HG03575 (cell line): ENCODE measurements around the gene TMEM156.
"Not testable (repeated sequence)": the region's sequence is repeated elsewhere in the genome, so short reads cannot be mapped to it uniquely, and the experiment has no call there.

Experiments
- ATAC-seq: cut with Tn5 transposase; IDR thresholded peaks from one replicate; pipeline ENCODE4 v1.9.1; 2021; ENCODE audit not compliant: unreplicated experiment, insufficient number of reproducible peaks, low FRiP score; ENCODE audit errors: extremely low read depth

Gene TMEM156

GRCh38 chr4:38941906-38942305, 90.3 kb downstream of the TMEM156 start:
- ATAC-seq = not testable (repeated sequence)

DNA sequence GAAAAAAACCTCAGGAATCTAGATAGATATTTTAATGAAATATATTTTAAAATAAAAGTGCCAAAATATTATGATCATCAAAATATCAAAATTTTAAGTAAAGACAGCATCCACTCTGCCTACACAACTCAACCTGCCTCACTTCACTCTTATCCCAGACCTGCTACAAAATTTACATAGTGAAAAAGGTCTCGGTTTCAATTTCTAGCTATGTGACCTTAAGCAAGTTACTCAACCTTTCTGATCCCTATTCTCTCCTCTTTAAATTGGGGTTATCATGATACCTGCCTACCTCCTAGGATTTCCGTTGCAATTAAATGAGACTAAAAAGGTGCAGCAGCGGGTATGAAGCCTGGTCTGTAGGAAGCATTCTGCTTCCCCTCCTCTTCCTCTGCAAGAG, 91.7 kb downstream of the TMEM156 start:
- no peak for ATAC-seq

DNA sequence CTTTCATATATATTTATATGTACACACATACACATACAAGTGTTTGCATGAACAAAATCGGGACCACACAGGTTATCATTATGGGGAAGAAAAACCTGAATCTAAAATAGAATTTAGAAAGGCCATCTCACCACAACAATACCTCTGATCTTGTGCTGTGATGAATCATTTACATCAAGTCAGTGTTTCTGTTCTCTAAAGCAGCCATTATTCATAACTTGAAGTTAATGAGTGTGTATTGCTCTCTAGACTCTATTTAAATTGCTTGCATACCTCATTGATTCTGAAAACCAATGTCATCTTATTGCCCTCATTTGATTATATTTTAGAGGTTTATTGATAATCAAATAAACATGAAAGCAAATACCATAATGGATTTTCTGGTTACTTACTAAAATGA, 93.0 kb downstream of the TMEM156 start:
- peak; percentile 88 for ATAC-seq

- ATAC-seq = no peak
These were observed 96.7 kb downstream of the TMEM156 start for GRCh38 chr4:38935391-38936073.

- ATAC-seq = no peak
These were observed 101.1 kb downstream of the TMEM156 start for GRCh38 chr4:38931125-38931524.

- ATAC-seq = no peak
These were observed 101.5 kb downstream of the TMEM156 start for GRCh38 chr4:38930707-38931106.

GRCh38 chr4:38930204-38930603, 102.0 kb downstream of the TMEM156 start:
- no peak for ATAC-seq

DNA sequence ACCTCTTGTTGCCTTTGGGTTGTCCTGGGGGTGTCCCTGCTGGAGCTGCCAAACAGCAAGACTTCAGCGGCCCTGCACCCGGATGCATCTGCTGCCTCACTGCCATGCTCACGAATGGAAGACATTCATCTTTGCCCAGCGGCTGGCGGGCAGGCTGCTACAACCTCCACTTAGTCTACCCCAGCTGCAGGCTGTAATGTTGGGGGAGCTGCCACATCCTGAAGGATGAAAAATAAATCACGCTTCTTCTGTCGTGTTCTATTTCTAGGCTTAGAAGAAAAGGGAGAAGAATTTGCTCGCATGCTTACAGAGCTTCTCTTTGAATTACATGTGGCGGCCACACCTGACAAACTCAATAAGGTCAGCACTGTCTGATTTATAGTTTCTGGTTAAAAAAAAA, 103.2 kb downstream of the TMEM156 start:
- ATAC-seq = no peak

DNA sequence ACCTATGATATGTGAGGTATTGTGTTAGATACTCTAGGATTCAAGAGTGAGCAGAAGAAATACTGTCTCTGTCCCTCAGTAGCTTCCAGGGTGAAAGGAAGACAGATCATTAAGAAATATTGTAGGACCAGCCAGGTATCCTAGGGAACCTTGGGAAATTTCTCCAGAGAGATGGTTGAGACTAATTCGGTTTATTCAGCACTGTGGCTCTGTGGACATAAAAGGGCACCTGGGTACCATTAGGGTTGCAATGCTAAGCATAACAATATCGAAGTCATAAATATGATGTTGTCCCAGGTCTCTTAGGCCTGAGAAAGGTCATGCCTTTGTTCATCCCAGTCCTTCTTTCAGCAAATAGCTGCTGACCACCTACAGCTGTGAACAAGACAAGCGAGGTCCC, 103.6 kb downstream of the TMEM156 start:
- ATAC-seq = no peak

DNA sequence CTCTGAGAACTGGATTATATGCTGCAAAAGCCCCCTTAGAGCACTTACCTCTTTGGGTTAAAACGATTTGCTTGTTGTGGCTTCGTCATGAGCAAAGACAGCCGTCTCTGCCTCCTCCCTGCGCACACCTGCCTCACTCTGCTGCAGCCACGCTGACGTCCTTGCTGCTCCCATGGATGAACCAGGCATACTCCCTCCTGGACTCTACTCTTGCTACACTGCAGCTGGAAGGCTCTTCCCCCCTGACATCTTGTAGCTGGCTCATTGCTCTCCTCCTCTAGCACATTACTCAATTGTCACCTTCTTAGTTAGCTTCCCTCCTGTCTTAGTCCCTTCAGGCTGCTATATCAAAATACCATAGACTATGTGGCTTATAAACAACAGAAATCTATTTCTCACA, 105.3 kb downstream of the TMEM156 start:
- ATAC-seq = no peak

DNA sequence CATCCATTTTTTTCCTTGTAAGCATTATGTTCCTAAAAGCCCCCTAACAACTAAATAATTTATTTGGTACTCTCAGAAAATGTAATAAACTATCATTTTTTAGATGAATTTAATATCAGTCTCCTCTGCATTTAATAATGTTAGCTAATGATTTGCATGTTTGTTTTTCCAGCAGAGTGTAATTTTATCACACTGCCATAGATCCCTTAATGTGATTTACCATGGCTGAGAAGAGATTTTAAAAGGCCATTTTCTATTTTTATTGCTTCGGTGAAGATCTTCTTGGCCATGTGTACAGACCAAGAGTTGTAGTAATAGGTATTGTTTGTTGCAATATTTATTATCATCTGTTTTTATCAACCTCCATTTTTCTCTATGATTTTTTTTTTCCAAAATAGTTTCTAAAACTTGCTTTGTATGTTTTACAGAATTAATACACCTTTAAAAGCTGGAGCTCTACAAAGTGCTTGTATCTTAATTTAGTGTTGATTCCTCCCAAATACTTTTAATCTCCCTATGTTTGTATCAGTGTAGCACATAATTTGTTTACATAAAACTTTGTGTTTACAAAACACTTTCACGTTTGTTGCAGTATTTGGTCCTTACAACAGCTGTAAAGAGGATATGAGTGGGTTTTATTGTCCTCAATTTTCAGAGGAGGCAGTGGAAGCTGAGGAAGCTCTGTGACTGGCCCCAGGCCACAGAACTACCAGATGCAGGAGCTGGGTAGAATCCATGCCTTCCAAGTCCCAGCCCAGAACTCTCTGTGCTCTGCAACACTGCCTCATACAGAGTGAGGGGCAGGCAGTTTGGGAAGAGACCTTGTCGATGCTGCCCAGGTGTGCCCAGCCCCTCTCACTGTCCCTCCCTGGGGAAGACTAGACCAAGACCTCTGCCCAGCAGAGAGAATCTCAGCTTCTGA, 106.5 kb downstream of the TMEM156 start:
- no peak for ATAC-seq

- ATAC-seq = no peak
These were observed 107.9 kb downstream of the TMEM156 start for GRCh38 chr4:38924353-38924752.

- ATAC-seq = no peak
These were observed 108.5 kb downstream of the TMEM156 start for GRCh38 chr4:38923746-38924145.

DNA sequence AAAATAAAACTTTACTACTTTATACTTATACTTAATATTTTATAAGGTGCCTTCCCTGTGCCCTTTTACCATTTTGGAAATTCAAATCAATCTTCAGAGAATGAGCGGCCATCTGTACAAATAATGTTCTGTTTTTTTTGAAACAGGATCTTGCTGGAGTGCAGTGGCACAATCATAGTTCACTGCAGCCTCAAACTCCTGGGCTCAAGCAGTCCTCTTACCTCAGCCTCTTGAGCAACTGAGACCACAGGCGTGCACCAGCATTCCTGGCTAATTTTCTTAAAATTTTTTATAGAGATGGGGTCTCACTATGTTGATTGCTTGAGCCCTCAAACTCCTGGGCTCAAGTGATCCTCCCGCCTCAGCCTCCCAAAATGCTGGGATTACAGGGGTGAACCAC, 111.1 kb downstream of the TMEM156 start:
- no peak for ATAC-seq

DNA sequence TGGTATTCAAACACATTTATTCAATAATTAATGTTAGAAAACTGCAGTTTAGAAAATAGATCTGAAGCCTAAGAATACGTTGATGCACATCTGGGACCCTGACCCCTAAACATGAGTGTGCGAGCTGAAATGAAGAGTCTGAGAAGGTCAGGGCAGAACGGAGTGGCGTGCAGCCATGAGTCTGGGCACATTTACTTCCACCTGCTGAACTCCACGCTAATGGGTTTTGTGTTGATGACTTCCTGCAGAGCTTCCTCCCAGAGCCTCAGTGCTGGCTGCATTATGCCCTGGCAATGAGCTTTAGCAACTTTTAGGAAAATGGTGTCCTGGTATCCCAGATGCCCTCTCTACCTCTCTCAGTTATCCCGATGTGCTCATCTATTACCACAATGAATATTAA, 111.5 kb downstream of the TMEM156 start:
- no peak for ATAC-seq

- no peak for ATAC-seq
These were observed 112.0 kb downstream of the TMEM156 start for GRCh38 chr4:38920186-38920585.

GRCh38 chr4:38919494-38919893, 112.7 kb downstream of the TMEM156 start:
- ATAC-seq = no peak

GRCh38 chr4:38917481-38918025, 114.7 kb downstream of the TMEM156 start:
- ATAC-seq = no peak
